GM23248 (cell line): Measurements from ENCODE around the gene ZSCAN30. TPM values are rescaled to one million over a fixed set of nuclear protein-coding genes. Genes with fewer than 3 reads are reported as not detected.

ENCODE experiments used
- DNase-seq: peaks from one replicate; pipeline ENCODE4 v3.0.0-alpha.2; 2015
- H2AFZ ChIP-seq: fragments of 200-600 bp; sonication (generic); 2 replicates; pipeline ENCODE4 v1.6.1; 2016; ENCODE audit warnings: antibody characterized with exemption
- H3F3A ChIP-seq: fragments of 200-600 bp; sonication (generic); 2 replicates; pipeline ENCODE4 v1.6.1; 2016; ENCODE audit warnings: mild to moderate bottlenecking, antibody characterized with exemption, mixed run types; ENCODE audit not compliant: insufficient read depth
- H3K27ac ChIP-seq: fragments of 200-600 bp; sonication (generic); 2 replicates; pipeline ENCODE4 v1.5.1; 2016; ENCODE audit warnings: mild to moderate bottlenecking
- H3K27me3 ChIP-seq: fragments of 200-600 bp; sonication (generic); replicated peaks from 2 replicates; pipeline ENCODE4 v1.6.1; 2016; ENCODE audit warnings: mild to moderate bottlenecking; ENCODE audit not compliant: insufficient read depth
- H3K36me3 ChIP-seq: fragments of 200-600 bp; sonication (generic); 2 replicates; pipeline ENCODE4 v1.6.1; 2016; ENCODE audit warnings: low read depth, mild to moderate bottlenecking
- H3K4me1 ChIP-seq: fragments of 200-600 bp; sonication (generic); 2 replicates; pipeline ENCODE4 v1.6.1; 2016; ENCODE audit warnings: mild to moderate bottlenecking; ENCODE audit not compliant: insufficient read depth
- H3K4me2 ChIP-seq: fragments of 200-600 bp; sonication (generic); one replicate; pipeline ENCODE4 v1.6.1; 2016; ENCODE audit warnings: mild to moderate bottlenecking; ENCODE audit not compliant: unreplicated experiment
- H3K4me3 ChIP-seq: fragments of 200-600 bp; sonication (generic); 2 replicates; pipeline ENCODE4 v1.5.1; 2016; ENCODE audit warnings: mild to moderate bottlenecking
- H3K79me2 ChIP-seq: fragments of 200-600 bp; sonication (generic); 2 replicates; pipeline ENCODE4 v1.6.1; 2016; ENCODE audit warnings: mild to moderate bottlenecking; ENCODE audit not compliant: insufficient read depth
- H3K9ac ChIP-seq: fragments of 200-600 bp; sonication (generic); 2 replicates; pipeline ENCODE4 v1.6.1; 2016; ENCODE audit warnings: mild to moderate bottlenecking
- H3K9me2 ChIP-seq: fragments of 200-600 bp; sonication (generic); 2 replicates; pipeline ENCODE4 v1.6.1; 2016; ENCODE audit warnings: mixed run types, mild to moderate bottlenecking, moderate library complexity; ENCODE audit not compliant: insufficient read depth
- H3K9me3 ChIP-seq: fragments of 200-600 bp; sonication (generic); one replicate; pipeline ENCODE4 v1.6.1; 2017; ENCODE audit warnings: low read depth
- H4K20me1 ChIP-seq: fragments of 200-600 bp; sonication (generic); 2 replicates; pipeline ENCODE4 v1.6.0; 2016; ENCODE audit not compliant: insufficient read depth
- EZH2 ChIP-seq: fragments of 200-600 bp; sonication (generic); IDR thresholded peaks from 2 replicates; pipeline ENCODE4 v1.6.1; 2018; ENCODE audit warnings: antibody characterized with exemption, mild to moderate bottlenecking; ENCODE audit not compliant: insufficient read depth, poor library complexity, severe bottlenecking
- EZH2phosphoT487 ChIP-seq: fragments of 200-600 bp; sonication (generic); IDR thresholded peaks from 2 replicates; pipeline ENCODE4 v1.6.1; 2018; ENCODE audit warnings: antibody characterized with exemption, moderate library complexity, mild to moderate bottlenecking, low read depth; ENCODE audit not compliant: insufficient read depth
- WGBS, 2 experiments: methylation state at CpG; one replicate each; pipeline ENCODE4 v1.1.6; 2015 to 2017; ENCODE audit warnings: low lambda C conversion rate in 2 of 2, low coverage in 1 of 2; ENCODE audit errors: missing lambda C conversion rate in 2 of 2; 5-methylcytosine and 5-hydroxymethylcytosine counted together
- in situ Hi-C: fragments of 300-500 bp; cut with MboI; formaldehyde crosslinking; loops from 2 replicates; pipeline ENCODE4 v1.15.0; 2020
- polyA plus RNA-seq: library from polyadenylated mRNA; unstranded; fragments of >200 nt; fragmentation: Nextera tagmentation; extraction: Ambion mirVana; gene quantifications from 2 replicates; pipeline ENCODE4 v1.2.1, GENCODE V29; 2016
- total RNA-seq: library from RNA; depleted of rRNA; stranded (reverse); fragments of >200 nt; shearing (Covaris generic); gene quantifications from 2 replicates; pipeline ENCODE4 v1.2.3, GENCODE V29; 2014; rRNA removed

ZSCAN30 gene
- total RNA-seq = 21.3 and 26.4 TPM in 2 replicates
- 10.3 and 13.7 TPM in 2 replicates for polyA plus RNA-seq

GRCh38 chr18:35290094-35290735 is at the start of gene ZSCAN30:
Gene ZSCAN30 (minus strand): TSS chr18:35290229. CDS start chr18:35264352, 25,877 bp downstream.
- Histone ChIP-seq H3K27me3 (no peaks in the 10 kb centered on the region), H3K4me3 (peak within 1 kb of the TSS; percentile 97), H3K9ac (peak within 1 kb of the TSS; percentile 95), H3F3A (peaks cover 6% of the 10 kb centered on the region; the same call in 1 of the 2 replicates), H3K9me3 (no peaks in the 10 kb centered on the region), H3K27ac (peak within 1 kb of the TSS; percentile 70), H2AFZ (peak within 1 kb of the TSS; percentile 94), H3K4me2 (peak within 1 kb of the TSS; percentile 86), H3K9me2 (no peaks in the 10 kb centered on the region), H3K79me2 (peaks cover 98% of the 10 kb centered on the region), H3K36me3 (peaks cover 6% of the 10 kb centered on the region), H3K4me1 (peaks cover 11% of the 10 kb centered on the region), H4K20me1 (no peaks in the 10 kb centered on the region)
- in situ Hi-C loops = no loop called here
- peak; percentile 96 for DNase-seq
- no peak for TF ChIP-seq EZH2phosphoT487
- TF ChIP-seq EZH2 = no peak
- WGBS, 2 experiments = 1% methylated on average over 40 to 41 of the region's 41 CpGs

DNA sequence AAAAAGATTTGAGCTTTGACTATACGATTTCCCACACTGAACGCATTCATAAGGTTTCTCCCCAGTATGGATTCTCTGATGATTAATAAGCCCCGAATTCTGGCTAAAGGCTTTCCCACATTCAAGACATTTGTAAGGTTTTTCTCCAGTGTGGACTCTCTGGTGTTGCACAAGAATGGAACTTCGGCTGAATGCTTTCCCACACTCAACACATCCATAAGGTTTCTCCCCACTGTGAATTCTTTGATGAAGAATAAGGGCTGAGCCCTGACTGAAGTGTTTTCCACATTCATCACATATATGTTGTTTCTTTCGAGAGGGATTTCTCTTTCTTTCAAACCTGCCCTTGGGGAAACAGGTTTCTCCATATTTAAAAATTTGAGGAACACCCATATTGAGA is 47.3 kb upstream of the ZSCAN30 start:
- 96 to 99% methylated on average over 5 of the region's 5 CpGs for WGBS, 2 experiments
- in situ Hi-C loops = no loop called here
- peaks cover 74% of the 10 kb centered on the region for H3K79me2 ChIP-seq

DNA sequence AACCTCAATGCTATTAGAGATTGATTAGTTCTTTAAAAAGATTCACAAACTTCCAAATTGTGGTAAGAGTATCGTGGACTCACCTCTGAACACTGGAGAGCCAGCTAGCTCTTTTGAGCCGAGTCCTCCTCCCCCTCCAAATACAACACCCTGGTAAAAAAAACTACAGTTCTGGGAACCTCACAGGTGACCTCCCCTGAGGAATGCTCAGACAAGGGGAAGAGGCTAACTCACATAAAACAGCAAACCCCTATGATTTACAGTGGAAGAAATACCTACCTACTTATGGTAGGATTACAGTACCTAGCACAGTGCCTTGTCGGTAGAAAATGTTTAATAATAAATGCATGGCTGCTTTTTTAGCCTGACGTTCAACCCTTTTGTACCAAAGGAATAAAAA is 45.8 kb upstream of the ZSCAN30 start:
- Histone ChIP-seq H3K27me3 (no peaks in the 10 kb centered on the region), H3K4me1 (no peaks in the 10 kb centered on the region), H2AFZ (no peak overlapping the region), H3K9ac (no peak overlapping the region), H3K9me2 (no peaks in the 10 kb centered on the region), H3K79me2 (peaks cover 60% of the 10 kb centered on the region), H3K27ac (no peak overlapping the region), H3K9me3 (no peaks in the 10 kb centered on the region), H3K4me2 (no peak overlapping the region), H3K36me3 (peaks cover 82% of the 10 kb centered on the region), H4K20me1 (no peaks in the 10 kb centered on the region), H3K4me3 (no peak overlapping the region), H3F3A (peaks cover 39% of the 10 kb centered on the region; the same call in 1 of the 2 replicates)
- DNase-seq = no peak
- TF ChIP-seq EZH2phosphoT487 (no peak), EZH2 (no peak)
- WGBS, 2 experiments = 96 to 99% methylated on average over 4 of the region's 4 CpGs
- in situ Hi-C loops = no loop called here

More for the DNA sequence above, 47.3 kb upstream of the ZSCAN30 start:
- H2AFZ ChIP-seq = no peak overlapping the region
- no peak overlapping the region for H3K4me3 ChIP-seq
- TF ChIP-seq EZH2 (no peak), EZH2phosphoT487 (no peak)
- no peak overlapping the region for H3K27ac ChIP-seq
- no peaks in the 10 kb centered on the region for H3K9me3 ChIP-seq
- H4K20me1 ChIP-seq = no peaks in the 10 kb centered on the region; the same call in 1 of the 2 replicates
- no peaks in the 10 kb centered on the region for H3K27me3 ChIP-seq
- no peak overlapping the region for H3K4me2 ChIP-seq
- DNase-seq = no peak
- no peaks in the 10 kb centered on the region for H3K9me2 ChIP-seq
- 0 out of 2 replicates have a peak, but pooled peaks cover 4% of the 10 kb centered on the region for H3K4me1 ChIP-seq
- no peak overlapping the region for H3K9ac ChIP-seq
- peaks cover 29% of the 10 kb centered on the region; the same call in 1 of the 2 replicates for H3F3A ChIP-seq
- H3K36me3 ChIP-seq = peaks cover 73% of the 10 kb centered on the region

DNA sequence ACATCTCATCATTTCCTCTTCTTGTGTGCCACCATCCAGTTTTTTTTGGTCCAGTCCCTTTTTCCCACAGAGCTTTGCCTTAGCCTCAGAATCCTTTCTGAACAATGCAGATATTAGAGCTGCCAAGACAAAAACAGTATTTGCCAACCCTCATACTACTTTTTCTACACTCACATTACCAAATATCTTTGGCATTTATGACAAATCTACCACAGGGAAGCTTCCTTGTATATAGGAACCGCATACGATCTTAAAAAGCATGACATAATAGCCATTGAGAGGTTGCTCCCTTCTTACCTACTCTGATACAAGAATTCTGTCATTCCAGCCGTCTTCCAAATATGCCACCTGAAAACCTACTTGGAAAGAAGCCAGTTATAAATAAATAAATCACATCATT is 44.8 kb upstream of the ZSCAN30 start:
- Histone ChIP-seq H3F3A (peaks cover 46% of the 10 kb centered on the region), H3K79me2 (peaks cover 49% of the 10 kb centered on the region), H2AFZ (no peak overlapping the region), H3K9me3 (no peaks in the 10 kb centered on the region), H3K9ac (no peak overlapping the region), H3K4me2 (no peak overlapping the region), H4K20me1 (no peaks in the 10 kb centered on the region), H3K27ac (peak overlapping the region; percentile 11; the same call in 1 of the 2 replicates), H3K9me2 (no peaks in the 10 kb centered on the region), H3K36me3 (peaks cover 74% of the 10 kb centered on the region), H3K4me3 (no peak overlapping the region), H3K27me3 (no peaks in the 10 kb centered on the region), H3K4me1 (no peaks in the 10 kb centered on the region)
- in situ Hi-C loops = no loop called here
- no peak for TF ChIP-seq EZH2phosphoT487
- TF ChIP-seq EZH2 = no peak
- WGBS, 2 experiments = 75 to 80% methylated on average over 3 of the region's 3 CpGs
- peak; percentile 73 for DNase-seq
